Neural cell (in vitro differentiated cells): ENCODE data around the gene SLF2. TPM values are rescaled to one million over a fixed set of nuclear protein-coding genes. Genes with fewer than 3 reads are reported as not detected.

Source experiments
- H2AFZ ChIP-seq: fragments of 200-600, 300-800 bp; sonication (generic), shearing (Covaris generic); 2 replicates; pipeline ENCODE4 v1.6.0; 2014; ENCODE audit warnings: low read depth, mild to moderate bottlenecking, antibody characterized with exemption, low read length, moderate library complexity
- H3F3A ChIP-seq: fragments of 200-600 bp; shearing (Covaris generic); 2 replicates; pipeline ENCODE4 v1.6.1; 2016; ENCODE audit warnings: mild to moderate bottlenecking, moderate library complexity, mixed read lengths, antibody characterized with exemption, low read length; ENCODE audit not compliant: insufficient read depth, poor library complexity, severe bottlenecking
- H3K27ac ChIP-seq: fragments of 200-600, 300-800 bp; sonication (generic), shearing (Covaris generic); 2 replicates; pipeline ENCODE4 v1.5.1; 2014; ENCODE audit warnings: mild to moderate bottlenecking, low read length, moderate library complexity
- H3K27me3 ChIP-seq: fragments of 300-800, 200-600 bp; sonication (generic), shearing (Covaris generic); 2 replicates; pipeline ENCODE4 v1.6.0; 2014; ENCODE audit warnings: mild to moderate bottlenecking, low read depth, low read length, moderate library complexity; ENCODE audit not compliant: insufficient read depth
- H3K36me3 ChIP-seq: fragments of 300-800, 200-600 bp; sonication (generic), shearing (Covaris generic); 2 replicates; pipeline ENCODE4 v1.5.1; 2014; ENCODE audit warnings: mild to moderate bottlenecking, antibody characterized with exemption, low read length, moderate library complexity; ENCODE audit not compliant: insufficient read depth
- H3K4me2 ChIP-seq: fragments of 300-800, 200-600 bp; sonication (generic), shearing (Covaris generic); 2 replicates; pipeline ENCODE4 v1.6.0; 2014; ENCODE audit warnings: mild to moderate bottlenecking, low read length
- H3K4me3 ChIP-seq: fragments of 300-800, 200-600 bp; sonication (generic), shearing (Covaris generic); 2 replicates; pipeline ENCODE4 v1.5.1; 2014; ENCODE audit warnings: mild to moderate bottlenecking, low read length, moderate library complexity
- H3K79me2 ChIP-seq: fragments of 200-600 bp; shearing (Covaris generic); replicated peaks from 2 replicates; pipeline ENCODE4 v1.6.0; 2014; ENCODE audit warnings: mild to moderate bottlenecking, low read length, moderate library complexity; ENCODE audit not compliant: insufficient read depth
- H3K9ac ChIP-seq: fragments of 300-800, 200-600 bp; sonication (generic), shearing (Covaris generic); 2 replicates; pipeline ENCODE4 v1.6.1; 2016; ENCODE audit warnings: mild to moderate bottlenecking, low read length, mixed read lengths
- H3K9me2 ChIP-seq: fragments of 200-600 bp; shearing (Covaris generic); 2 replicates; pipeline ENCODE4 v1.6.1; 2016; ENCODE audit warnings: mild to moderate bottlenecking, low read length, mixed read lengths; ENCODE audit not compliant: insufficient read depth
- H3K9me3 ChIP-seq: fragments of 200-600, 300-800 bp; sonication (generic), shearing (Covaris generic); 2 replicates; pipeline ENCODE4 v1.6.1; 2016; ENCODE audit warnings: mild to moderate bottlenecking, mixed run types, low read length, moderate library complexity, mixed read lengths
- H4K20me1 ChIP-seq: fragments of 200-600 bp; shearing (Covaris generic); 2 replicates; pipeline ENCODE4 v1.6.1; 2016; ENCODE audit warnings: mild to moderate bottlenecking, mixed run types; ENCODE audit not compliant: insufficient read depth
- CTCF ChIP-seq: fragments of 450-650 bp; IDR thresholded peaks from 2 replicates; pipeline ENCODE4 v1.5.1; 2014; ENCODE audit warnings: antibody characterized with exemption, mild to moderate bottlenecking, moderate library complexity; ENCODE audit not compliant: poor library complexity, severe bottlenecking
- EP300 ChIP-seq: fragments of 450-650 bp; conservative IDR thresholded peaks from 2 replicates; pipeline ENCODE4 v1.6.1; 2014; ENCODE audit warnings: antibody characterized with exemption, mild to moderate bottlenecking, moderate library complexity; ENCODE audit not compliant: poor library complexity, severe bottlenecking
- EZH2 ChIP-seq: fragments of 200-600, 300-800 bp; shearing (Covaris generic), sonication (generic); IDR thresholded peaks from 2 replicates; pipeline ENCODE4 v1.6.1; 2014; ENCODE audit warnings: antibody characterized with exemption, low read length, borderline replicate concordance, mild to moderate bottlenecking; ENCODE audit not compliant: insufficient read depth, poor library complexity, severe bottlenecking
- MXI1 ChIP-seq: fragments of 450-650 bp; conservative IDR thresholded peaks from 2 replicates; pipeline ENCODE4 v1.6.1; 2014; ENCODE audit warnings: antibody characterized with exemption, mild to moderate bottlenecking; ENCODE audit not compliant: poor library complexity, severe bottlenecking
- POLR2AphosphoS5 ChIP-seq: IDR thresholded peaks from 2 replicates; pipeline ENCODE4 v1.6.1; 2012
- SMC3 ChIP-seq: fragments of 450-650 bp; conservative IDR thresholded peaks from 2 replicates; pipeline ENCODE4 v1.6.1; 2014; ENCODE audit warnings: antibody characterized with exemption, mild to moderate bottlenecking, moderate library complexity; ENCODE audit not compliant: poor library complexity
- TAF1 ChIP-seq: IDR thresholded peaks from 2 replicates; pipeline ENCODE4 v1.6.1; 2012; ENCODE audit warnings: low read depth
- polyA plus RNA-seq: library from polyadenylated mRNA; depleted of rRNA; stranded (reverse); fragments of >200 nt; gene quantifications from 2 replicates; pipeline ENCODE4 v1.2.3, GENCODE V29; 2014
- TF ChIP-seq, protein P1 (sequence below): IDR thresholded peaks from 2 replicates; pipeline ENCODE4 v1.6.1; 2012; ENCODE audit warnings: borderline replicate concordance

The SLF2 gene
- polyA plus RNA-seq, 1 donor from 2014 or later: 43.0 TPM

DNA sequence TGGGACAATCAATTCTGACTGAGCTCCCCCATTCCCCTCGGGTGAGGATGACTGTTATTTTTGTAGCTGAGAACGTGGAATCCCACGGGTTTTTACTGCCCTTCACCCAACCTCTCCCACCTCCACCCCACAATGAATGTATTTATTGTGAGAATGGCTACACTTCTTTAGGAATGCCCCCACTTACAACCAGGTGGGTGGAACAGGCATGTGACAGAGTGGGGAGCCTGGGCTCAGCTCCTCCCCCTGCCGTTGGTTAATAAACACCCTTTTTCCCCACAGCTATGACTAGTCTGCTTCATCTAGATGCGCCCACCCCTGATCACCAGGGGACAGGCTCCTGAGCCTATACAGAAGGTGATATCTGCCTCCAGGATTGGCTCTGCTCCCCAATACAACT lies 72.6 kb downstream of the SLF2 start:
- no peaks in the 10 kb centered on the region for H3K9me3 ChIP-seq
- H3K4me2 ChIP-seq: no peak overlapping the region
- no peaks in the 10 kb centered on the region for H3K36me3 ChIP-seq
- no peaks in the 10 kb centered on the region for H4K20me1 ChIP-seq
- no peak overlapping the region for H3K4me3 ChIP-seq
- TF ChIP-seq, protein P1, sequence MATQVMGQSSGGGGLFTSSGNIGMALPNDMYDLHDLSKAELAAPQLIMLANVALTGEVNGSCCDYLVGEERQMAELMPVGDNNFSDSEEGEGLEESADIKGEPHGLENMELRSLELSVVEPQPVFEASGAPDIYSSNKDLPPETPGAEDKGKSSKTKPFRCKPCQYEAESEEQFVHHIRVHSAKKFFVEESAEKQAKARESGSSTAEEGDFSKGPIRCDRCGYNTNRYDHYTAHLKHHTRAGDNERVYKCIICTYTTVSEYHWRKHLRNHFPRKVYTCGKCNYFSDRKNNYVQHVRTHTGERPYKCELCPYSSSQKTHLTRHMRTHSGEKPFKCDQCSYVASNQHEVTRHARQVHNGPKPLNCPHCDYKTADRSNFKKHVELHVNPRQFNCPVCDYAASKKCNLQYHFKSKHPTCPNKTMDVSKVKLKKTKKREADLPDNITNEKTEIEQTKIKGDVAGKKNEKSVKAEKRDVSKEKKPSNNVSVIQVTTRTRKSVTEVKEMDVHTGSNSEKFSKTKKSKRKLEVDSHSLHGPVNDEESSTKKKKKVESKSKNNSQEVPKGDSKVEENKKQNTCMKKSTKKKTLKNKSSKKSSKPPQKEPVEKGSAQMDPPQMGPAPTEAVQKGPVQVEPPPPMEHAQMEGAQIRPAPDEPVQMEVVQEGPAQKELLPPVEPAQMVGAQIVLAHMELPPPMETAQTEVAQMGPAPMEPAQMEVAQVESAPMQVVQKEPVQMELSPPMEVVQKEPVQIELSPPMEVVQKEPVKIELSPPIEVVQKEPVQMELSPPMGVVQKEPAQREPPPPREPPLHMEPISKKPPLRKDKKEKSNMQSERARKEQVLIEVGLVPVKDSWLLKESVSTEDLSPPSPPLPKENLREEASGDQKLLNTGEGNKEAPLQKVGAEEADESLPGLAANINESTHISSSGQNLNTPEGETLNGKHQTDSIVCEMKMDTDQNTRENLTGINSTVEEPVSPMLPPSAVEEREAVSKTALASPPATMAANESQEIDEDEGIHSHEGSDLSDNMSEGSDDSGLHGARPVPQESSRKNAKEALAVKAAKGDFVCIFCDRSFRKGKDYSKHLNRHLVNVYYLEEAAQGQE: no peak
- TF ChIP-seq POLR2AphosphoS5 (no peak), MXI1 (no peak), SMC3 (no peak)
- no peaks in the 10 kb centered on the region for H3K9me2 ChIP-seq
- H3K79me2 ChIP-seq: peaks cover 12% of the 10 kb centered on the region
- no peak overlapping the region for H3K27ac ChIP-seq
- H3K27me3 ChIP-seq: no peaks in the 10 kb centered on the region
- H3K9ac ChIP-seq: no peak overlapping the region
- H2AFZ ChIP-seq: no peak overlapping the region
- H3F3A ChIP-seq: no peaks in the 10 kb centered on the region

GRCh38 chr10:100986623-100986951 lies 73.8 kb downstream of the SLF2 start:
- H3K27ac ChIP-seq: peak overlapping the region; percentile 94
- H3K79me2 ChIP-seq: peaks cover 12% of the 10 kb centered on the region
- no peaks in the 10 kb centered on the region for H3F3A ChIP-seq
- TF ChIP-seq CTCF (no peak), POLR2AphosphoS5 (no peak), EZH2 (no peak), TAF1 (no peak), MXI1 (no peak), EP300 (no peak)
- TF ChIP-seq, protein P1: no peak
- peak overlapping the region; percentile 90 for H3K4me2 ChIP-seq
- H3K27me3 ChIP-seq: no peaks in the 10 kb centered on the region
- H2AFZ ChIP-seq: no peak overlapping the region
- no peaks in the 10 kb centered on the region for H4K20me1 ChIP-seq
- H3K4me3 ChIP-seq: peak overlapping the region; percentile 87
- no peaks in the 10 kb centered on the region for H3K9me3 ChIP-seq
- H3K36me3 ChIP-seq: no peaks in the 10 kb centered on the region
- H3K9ac ChIP-seq: peak overlapping the region; percentile 93
- no peaks in the 10 kb centered on the region for H3K9me2 ChIP-seq
